GM21515 (cell line): Measurements from ENCODE around the gene IGSF8.

Source experiments
- ATAC-seq: cut with Tn5 transposase; IDR thresholded peaks from one replicate; pipeline ENCODE4 v1.9.1; 2021; ENCODE audit not compliant: unreplicated experiment

Gene IGSF8

DNA sequence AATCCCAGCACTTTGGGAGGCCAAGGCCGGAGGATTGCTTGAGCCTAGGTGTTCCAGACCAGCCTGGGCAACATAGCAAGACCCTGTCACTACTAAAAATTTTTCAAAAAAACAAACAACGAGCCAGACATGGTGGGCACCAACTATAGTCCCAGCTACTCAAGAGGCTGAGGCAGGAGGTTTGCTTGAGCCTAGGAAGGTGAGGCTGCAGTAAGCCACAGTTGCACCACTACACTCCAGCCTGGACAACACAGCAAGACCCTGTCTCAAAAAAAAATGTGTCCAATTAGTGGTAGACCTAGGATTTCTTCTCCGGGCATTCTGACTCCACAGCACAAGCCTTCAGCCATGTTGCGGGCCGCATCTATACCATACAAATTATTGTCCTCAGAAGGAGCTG is 6.7 kb upstream of the IGSF8 start:
- ATAC-seq: no peak

- ATAC-seq: no peak
Observed at GRCh38 chr1:160104486-160104885, 6.1 kb upstream of the IGSF8 start.

DNA sequence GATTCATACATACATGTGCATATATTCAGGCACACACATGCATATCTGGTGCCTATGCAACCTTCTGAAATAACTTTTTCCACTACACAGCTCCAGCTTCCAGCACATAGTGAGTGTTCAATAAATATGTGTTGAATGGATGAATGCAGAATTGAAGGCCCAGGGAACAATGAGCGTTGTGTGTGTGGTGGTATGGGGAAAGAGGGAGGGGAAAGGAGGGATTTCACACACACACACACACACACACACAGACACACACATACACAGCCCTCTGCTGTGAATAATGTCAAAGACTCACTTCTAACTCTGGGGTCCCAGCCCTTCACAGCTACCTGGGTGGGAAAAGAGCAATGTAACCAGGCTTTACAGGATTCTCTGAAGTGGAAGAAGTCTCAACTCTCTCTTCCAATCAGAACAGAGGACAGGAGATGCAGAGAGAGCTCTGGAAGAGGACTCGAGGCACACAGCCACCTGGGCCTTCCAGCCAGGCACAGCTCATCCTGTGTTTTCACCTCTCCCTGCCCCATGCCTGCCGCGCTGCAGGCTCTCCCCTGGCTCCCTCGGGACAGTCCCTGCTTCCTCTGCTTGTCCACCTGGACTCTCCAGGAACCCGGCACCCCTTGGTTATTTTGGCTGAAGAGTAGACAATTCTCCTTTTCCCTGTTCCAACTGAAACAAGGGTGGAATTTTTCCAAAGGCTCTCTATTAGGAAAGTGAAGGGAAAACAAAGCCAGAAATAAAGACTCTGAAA is 5.4 kb upstream of the IGSF8 start:
- ATAC-seq: no peak

- ATAC-seq: no peak
Observed at GRCh38 chr1:160101717-160102522, 3.5 kb upstream of the IGSF8 start.

GRCh38 chr1:160101037-160101716 is 2.8 kb upstream of the IGSF8 start:
- no peak for ATAC-seq

DNA sequence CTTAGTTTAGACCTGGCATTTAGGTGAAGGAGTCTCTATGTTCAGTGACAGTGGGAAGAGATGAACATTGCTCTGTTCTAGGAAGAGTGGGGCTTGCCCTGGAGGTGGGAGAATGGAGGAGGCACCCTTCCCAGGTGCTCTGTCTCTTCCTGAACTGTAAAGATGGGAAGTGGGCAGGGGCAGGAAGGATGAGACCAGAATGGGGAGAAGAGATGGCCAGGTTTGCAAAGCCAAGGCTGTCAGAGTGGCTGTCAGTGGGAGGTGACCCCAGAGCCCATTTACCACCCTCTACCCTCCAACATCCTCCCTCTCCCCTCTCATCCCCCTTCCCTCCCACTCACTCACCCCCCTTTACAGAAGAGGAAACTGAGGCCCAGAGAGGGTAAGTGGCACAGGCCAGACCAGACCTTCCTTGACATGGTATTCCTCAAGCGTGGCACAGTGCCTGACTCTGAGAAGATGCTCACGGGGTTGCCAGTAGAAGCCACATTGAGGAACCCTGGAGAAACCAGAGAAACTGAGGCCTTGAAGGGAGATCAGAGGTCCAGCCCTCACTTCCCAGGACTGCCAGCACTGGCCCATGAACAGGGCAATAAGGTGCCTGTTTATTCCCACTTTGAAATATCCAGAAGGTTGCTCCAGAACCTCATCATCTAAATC is 1.4 kb upstream of the IGSF8 start:
- ATAC-seq: no peak

GRCh38 chr1:160098852-160099561 is 588 bp upstream of the IGSF8 start:
- peak; percentile 82 for ATAC-seq

- no peak for ATAC-seq
Observed at GRCh38 chr1:160097151-160097910, 1.1 kb downstream of the IGSF8 start.

GRCh38 chr1:160096274-160097116 is 1.9 kb downstream of the IGSF8 start:
- ATAC-seq: no peak

- no peak for ATAC-seq
Observed at GRCh38 chr1:160095382-160096105, 2.9 kb downstream of the IGSF8 start.

- ATAC-seq: no peak
Observed at GRCh38 chr1:160094806-160095205, 3.6 kb downstream of the IGSF8 start.

DNA sequence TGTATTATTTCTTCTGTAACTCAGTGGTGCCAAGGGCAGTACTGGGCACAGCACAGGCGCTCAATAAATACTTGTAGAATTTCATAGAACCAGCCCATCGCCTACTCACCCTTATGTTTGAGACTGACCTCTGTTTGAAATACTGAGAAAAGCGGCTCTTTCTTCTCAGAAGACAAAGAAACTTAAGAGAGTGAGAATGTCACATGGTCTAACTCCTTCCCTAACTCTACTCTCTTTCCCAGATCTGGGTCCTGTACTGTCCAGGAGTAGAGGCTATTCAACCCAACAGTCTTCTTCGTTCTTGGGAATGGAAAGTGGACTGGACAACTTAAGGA is 4.2 kb downstream of the IGSF8 start:
- ATAC-seq: no peak

- ATAC-seq: no peak
Observed at GRCh38 chr1:160093624-160094290, 4.7 kb downstream of the IGSF8 start.

DNA sequence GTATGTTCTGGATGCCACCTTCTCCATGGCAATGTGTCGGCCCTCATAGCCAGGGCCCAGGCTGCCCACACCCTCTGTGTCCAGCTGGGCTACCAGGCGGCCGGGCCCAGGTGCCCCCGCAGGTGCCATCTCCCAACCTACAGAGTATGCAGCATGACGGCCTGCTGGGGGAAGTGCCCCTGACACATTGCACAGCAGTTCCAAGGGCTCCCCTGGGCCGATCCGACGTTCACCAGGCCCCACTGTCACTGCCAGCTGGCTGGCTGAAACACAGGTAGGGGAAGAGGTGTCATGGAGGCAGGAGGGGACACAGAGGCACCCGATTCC is 5.4 kb downstream of the IGSF8 start:
- no peak for ATAC-seq

DNA sequence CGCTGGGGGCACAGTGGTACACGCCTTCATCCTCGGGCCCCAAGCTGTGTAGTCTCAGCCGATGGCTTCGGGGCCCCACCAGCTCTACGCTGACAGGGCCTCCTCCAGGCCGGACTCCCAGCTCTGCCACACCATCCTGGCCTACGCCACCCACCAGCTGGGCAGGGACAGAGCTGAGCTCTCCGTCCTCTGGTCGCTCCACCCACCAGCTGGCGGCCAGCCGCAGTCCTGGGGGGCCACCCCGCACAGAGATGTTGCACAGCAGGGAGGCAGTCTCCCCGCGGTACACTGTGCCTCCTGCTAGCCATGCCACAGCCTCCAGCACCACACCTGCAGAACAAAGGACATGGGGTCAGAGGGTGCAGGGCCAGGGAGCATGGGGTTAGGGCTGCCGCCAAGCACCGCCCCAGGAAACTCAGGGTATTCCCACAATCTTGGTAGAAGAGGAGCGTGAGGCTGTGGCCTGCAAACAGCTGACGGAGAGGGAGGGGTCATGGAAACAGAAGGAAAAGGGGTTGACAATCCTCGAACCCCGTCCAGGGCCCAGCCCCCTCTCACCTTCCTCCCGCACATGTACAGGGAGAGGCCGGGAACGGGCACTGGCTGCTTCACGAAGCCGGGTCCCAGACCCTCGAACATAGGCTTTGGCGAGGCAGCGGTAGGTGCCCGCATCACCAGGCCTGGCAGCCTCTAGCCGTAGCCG is 5.9 kb downstream of the IGSF8 start:
- no peak for ATAC-seq

DNA sequence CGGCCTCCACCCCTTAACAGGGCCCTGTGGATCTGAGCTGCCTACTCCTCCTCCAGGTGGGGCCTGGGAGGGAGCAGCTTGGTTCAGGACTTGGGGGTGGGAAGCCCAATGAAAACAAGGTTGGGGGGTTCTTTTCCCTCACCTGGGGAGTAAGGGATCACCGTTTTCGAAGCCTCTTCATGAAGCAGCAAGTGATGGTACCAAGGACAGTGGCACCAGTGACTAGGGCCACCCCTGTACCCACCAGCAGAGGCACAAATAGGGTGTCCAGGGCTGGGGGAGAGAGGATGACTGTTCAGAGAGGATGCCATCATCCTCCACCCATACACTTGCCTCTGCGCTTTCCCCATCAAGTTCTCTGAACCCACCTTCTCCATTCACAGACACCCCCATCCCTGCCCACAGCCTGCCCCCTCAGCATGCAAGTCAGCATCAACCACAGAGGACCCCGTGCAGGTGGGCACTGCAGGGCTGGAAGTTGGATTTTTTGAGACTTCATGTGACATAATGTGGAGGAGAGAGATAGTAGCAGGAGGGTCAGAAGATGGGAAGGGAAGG is 6.7 kb downstream of the IGSF8 start:
- ATAC-seq: no peak

DNA sequence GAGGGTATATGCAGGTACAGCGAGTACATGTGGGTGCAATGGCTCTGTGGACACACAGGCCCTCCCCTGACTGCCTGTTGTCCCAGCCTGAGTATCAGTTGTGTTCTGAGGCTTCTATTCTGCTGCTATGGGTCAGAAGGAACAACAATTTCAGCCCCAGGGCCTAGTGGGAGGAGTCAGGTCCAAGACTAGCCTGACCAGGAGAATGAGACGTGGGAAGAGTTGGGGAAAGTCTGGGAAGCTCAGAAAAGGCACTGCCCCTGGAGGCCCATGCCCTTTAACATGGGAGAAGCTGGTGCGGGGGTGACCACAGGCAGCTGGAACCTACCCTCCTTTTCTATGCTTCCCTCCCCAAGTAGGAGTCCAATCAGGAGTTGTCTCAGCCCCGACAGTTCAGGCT is 7.7 kb downstream of the IGSF8 start:
- no peak for ATAC-seq
